Small intestine (tissue), 7 donors: ENCODE measurements around the gene NISCH. TPM values are rescaled to one million over a fixed set of nuclear protein-coding genes. Genes with fewer than 3 reads are reported as not detected.

Experiments
- DNase-seq, 2 donors: peaks; one replicate each; pipeline versions ENCODE4 v3.0.0 to v3.0.0-alpha.2; 2013
- FAIRE-seq: peaks from 2 replicates; lab custom pipeline; 2012; peaks lifted over from hg19 to GRCh38; lab: Jason Lieb, UNC
- H3K27ac ChIP-seq, 3 donors: one replicate each; pipeline ENCODE4 v1.5.1; 2013; ENCODE audit warnings: low read length in 2 of 3, mild to moderate bottlenecking in 2 of 3, control low read depth in 1 of 3, inconsistent platforms in 1 of 3, low read depth in 1 of 3, moderate library complexity in 1 of 3
- H3K27me3 ChIP-seq, 3 donors: one replicate each; pipeline ENCODE4 v1.6.1; 2013; ENCODE audit warnings: low read length in 3 of 3, inconsistent platforms in 1 of 3; ENCODE audit not compliant: control insufficient read depth in 3 of 3, insufficient read depth in 3 of 3
- H3K36me3 ChIP-seq, 3 donors: one replicate each; pipeline ENCODE4 v1.6.1; 2013; ENCODE audit warnings: low read length in 3 of 3, inconsistent platforms in 1 of 3, low read depth in 1 of 3, mild to moderate bottlenecking in 1 of 3, moderate library complexity in 1 of 3; ENCODE audit not compliant: control insufficient read depth in 3 of 3, insufficient read depth in 2 of 3
- H3K4me1 ChIP-seq, 3 donors: one replicate each; pipeline ENCODE4 v1.6.1; 2013; ENCODE audit warnings: low read length in 2 of 3, inconsistent platforms in 1 of 3, low read depth in 1 of 3, mild to moderate bottlenecking in 1 of 3, moderate library complexity in 1 of 3; ENCODE audit not compliant: control insufficient read depth in 3 of 3, insufficient read depth in 2 of 3
- H3K4me3 ChIP-seq, 3 donors: one replicate each; pipeline ENCODE4 v1.5.1; 2013; ENCODE audit warnings: low read length in 3 of 3, control low read depth in 1 of 3, inconsistent platforms in 1 of 3, low read depth in 1 of 3, mild to moderate bottlenecking in 1 of 3, moderate library complexity in 1 of 3
- H3K9me3 ChIP-seq, 2 donors: one replicate each; pipeline ENCODE4 v1.6.1; 2013; ENCODE audit warnings: low read depth in 1 of 2, low read length in 1 of 2; ENCODE audit not compliant: control insufficient read depth in 2 of 2, insufficient read depth in 1 of 2
- WGBS, 3 donors: extraction: QIAGEN DNeasy Blood & Tissue Kit; methylation state at CpG; one replicate each; pipeline ENCODE4 v1.1.7; 2013; 5-methylcytosine and 5-hydroxymethylcytosine counted together
- polyA plus RNA-seq, 4 donors: library from polyadenylated mRNA; stranded (reverse) in 3 of 4; unstranded in 1 of 4; fragments of 200-250 nt in 3 of 4; fragments of 120-200 nt in 1 of 4; gene quantifications; one replicate each; pipeline versions ENCODE4 v1.2.1 to v1.2.3, GENCODE V29; 2013
- donor health status: healthy with polysubstance abuse.
- donor health status: control.
- donor health status: control.
- donor health status: Bipolar disorder and iron deficiency.
- donor health status: healthy.

The NISCH gene
- polyA plus RNA-seq, 4 donors = 25.9 to 78.1 (median 27.9) TPM

GRCh38 chr3:52422669-52423068 lies 32.7 kb upstream of the NISCH start:
- H3K9me3 ChIP-seq = no peaks in the 10 kb centered on the region
- DNase-seq (no peak), FAIRE-seq (no peak)
- H3K27me3 ChIP-seq = no peaks in the 10 kb centered on the region
- no peaks in the 10 kb centered on the region for H3K4me1 ChIP-seq
- peaks cover 0 to 13% (median 0%) of the 10 kb centered on the region in 3 donors for H3K36me3 ChIP-seq
- H3K4me3 ChIP-seq = no peak overlapping the region
- H3K27ac ChIP-seq = no peak overlapping the region
- WGBS, 3 donors = 90 to 96% (median 95%) methylated on average over 3 of the region's 3 CpGs

- no peaks in the 10 kb centered on the region for H3K4me1 ChIP-seq
- no peaks in the 10 kb centered on the region for H3K9me3 ChIP-seq
- WGBS, 3 donors = 40 to 61% (median 58%) methylated on average over 5 of the region's 5 CpGs
- FAIRE-seq (no peak), DNase-seq (no peak)
- H3K27me3 ChIP-seq = no peaks in the 10 kb centered on the region
- H3K27ac ChIP-seq = no peak overlapping the region
- H3K4me3 ChIP-seq = no peak overlapping the region
- peaks cover 0 to 13% (median 0%) of the 10 kb centered on the region in 3 donors for H3K36me3 ChIP-seq
These were observed 32.2 kb upstream of the NISCH start for GRCh38 chr3:52423173-52423572.

GRCh38 chr3:52428151-52429005 lies 27.0 kb upstream of the NISCH start:
- H3K9me3 ChIP-seq = no peaks in the 10 kb centered on the region
- no peak for FAIRE-seq
- no peaks in the 10 kb centered on the region for H3K4me1 ChIP-seq
- peak; percentile 73 to 74 for DNase-seq
- no peak overlapping the region for H3K4me3 ChIP-seq
- peaks cover 0 to 2% (median 0%) of the 10 kb centered on the region in 3 donors for H3K27me3 ChIP-seq
- H3K36me3 ChIP-seq = no peaks in the 10 kb centered on the region
- WGBS, 3 donors = 15 to 18% (median 16%) methylated on average over 7 of the region's 7 CpGs
- H3K27ac ChIP-seq = no peak overlapping the region

- Histone ChIP-seq H3K9me3 (no peaks in the 10 kb centered on the region), H3K4me3 (no peak overlapping the region), H3K4me1 (no peaks in the 10 kb centered on the region), H3K36me3 (no peaks in the 10 kb centered on the region), H3K27me3 (peaks cover 0 to 2% (median 0%) of the 10 kb centered on the region in 3 donors), H3K27ac (no peak overlapping the region)
- WGBS, 3 donors = 37 to 42% (median 40%) methylated on average over 3 of the region's 3 CpGs
- DNase-seq (no peak), FAIRE-seq (no peak)
These were observed 26.4 kb upstream of the NISCH start for GRCh38 chr3:52429031-52429430.

GRCh38 chr3:52429779-52430415 lies 25.5 kb upstream of the NISCH start:
- no peak overlapping the region for H3K27ac ChIP-seq
- no peak for FAIRE-seq
- H3K4me1 ChIP-seq = no peaks in the 10 kb centered on the region

GRCh38 chr3:52430416-52430810 lies 25.0 kb upstream of the NISCH start:
- no peak for FAIRE-seq
- no peak overlapping the region for H3K27ac ChIP-seq
- no peak for DNase-seq

More at GRCh38 chr3:52429779-52430415, 25.5 kb upstream of the NISCH start:
- Histone ChIP-seq H3K4me3 (no peak overlapping the region), H3K36me3 (no peaks in the 10 kb centered on the region), H3K27me3 (peaks cover 0 to 2% (median 0%) of the 10 kb centered on the region in 3 donors), H3K9me3 (no peaks in the 10 kb centered on the region)
- WGBS, 3 donors = 73 to 83% (median 76%) methylated on average over 7 of the region's 7 CpGs
- peak in 1 of 2 donors; percentile 23 for DNase-seq

GRCh38 chr3:52431459-52432223 lies 23.8 kb upstream of the NISCH start:
- peaks cover 0 to 2% (median 0%) of the 10 kb centered on the region in 3 donors for H3K27me3 ChIP-seq
- no peak overlapping the region for H3K27ac ChIP-seq
- DNase-seq = no peak
- 71 to 79% (median 78%) methylated on average over 10 of the region's 10 CpGs for WGBS, 3 donors
- no peaks in the 10 kb centered on the region for H3K36me3 ChIP-seq
- no peaks in the 10 kb centered on the region for H3K4me1 ChIP-seq
- no peak overlapping the region for H3K4me3 ChIP-seq
- FAIRE-seq = no peak
- H3K9me3 ChIP-seq = no peaks in the 10 kb centered on the region

More at GRCh38 chr3:52430416-52430810, 25.0 kb upstream of the NISCH start:
- Histone ChIP-seq H3K27me3 (peaks cover 0 to 2% (median 0%) of the 10 kb centered on the region in 3 donors), H3K4me1 (no peaks in the 10 kb centered on the region), H3K9me3 (no peaks in the 10 kb centered on the region), H3K36me3 (no peaks in the 10 kb centered on the region), H3K4me3 (no peak overlapping the region)
- 27 to 76% (median 52%) methylated on average over 9 of the region's 9 CpGs for WGBS, 3 donors

- Histone ChIP-seq H3K9me3 (no peaks in the 10 kb centered on the region), H3K4me3 (no peak overlapping the region), H3K27ac (no peak overlapping the region), H3K36me3 (no peaks in the 10 kb centered on the region), H3K27me3 (peaks cover 0 to 2% (median 0%) of the 10 kb centered on the region in 3 donors), H3K4me1 (no peaks in the 10 kb centered on the region)
- 80 to 88% (median 81%) methylated on average over 6 of the region's 6 CpGs for WGBS, 3 donors
- FAIRE-seq = no peak
- no peak for DNase-seq
These were observed 23.2 kb upstream of the NISCH start for GRCh38 chr3:52432225-52432624.
